Stimulated activated CD8-positive, alpha-beta memory T cell treated with anti-CD3 and anti-CD28 coated beads, Interleukin-15, amount 100 ng/mL, for 1 hour (primary cell): Measurements from ENCODE around the gene NR1H4.
"Not testable (repeated sequence)": the region's sequence is repeated elsewhere in the genome, so short reads cannot be mapped to it uniquely, and the experiment has no call there.

Source experiments
- DNase-seq: peaks from one replicate; pipeline ENCODE4 v3.0.0-alpha.2; 2020; ENCODE audit warnings: low read depth

The NR1H4 gene

GRCh38 chr12:100473716-100474150 is at the start of gene NR1H4:
NR1H4 (plus strand) TSS chr12:100473866; CDS start chr12:100493324, 19,458 bp downstream.
- DNase-seq = no peak

DNA sequence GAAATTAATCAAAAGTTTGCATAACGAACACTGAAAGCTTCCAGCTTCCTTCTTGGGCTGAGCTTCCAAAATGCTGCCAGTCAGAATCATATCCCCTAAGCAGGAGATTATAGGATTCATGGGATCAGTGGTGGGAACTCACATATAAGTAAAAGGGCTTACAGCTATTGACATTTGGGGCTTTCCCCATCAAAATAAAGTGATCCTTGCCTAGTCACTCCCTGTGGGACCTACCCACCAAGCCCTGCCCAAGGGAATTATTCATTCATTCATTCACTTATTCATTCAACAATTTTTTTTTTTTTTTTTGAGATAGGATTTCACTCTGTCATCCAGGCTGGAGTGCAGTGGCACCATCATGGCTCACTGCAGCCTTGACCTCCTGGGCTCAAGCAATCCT is 47.5 kb upstream of the NR1H4 start:
- DNase-seq = no peak

GRCh38 chr12:100427078-100427477 is 46.6 kb upstream of the NR1H4 start:
- no peak for DNase-seq

DNA sequence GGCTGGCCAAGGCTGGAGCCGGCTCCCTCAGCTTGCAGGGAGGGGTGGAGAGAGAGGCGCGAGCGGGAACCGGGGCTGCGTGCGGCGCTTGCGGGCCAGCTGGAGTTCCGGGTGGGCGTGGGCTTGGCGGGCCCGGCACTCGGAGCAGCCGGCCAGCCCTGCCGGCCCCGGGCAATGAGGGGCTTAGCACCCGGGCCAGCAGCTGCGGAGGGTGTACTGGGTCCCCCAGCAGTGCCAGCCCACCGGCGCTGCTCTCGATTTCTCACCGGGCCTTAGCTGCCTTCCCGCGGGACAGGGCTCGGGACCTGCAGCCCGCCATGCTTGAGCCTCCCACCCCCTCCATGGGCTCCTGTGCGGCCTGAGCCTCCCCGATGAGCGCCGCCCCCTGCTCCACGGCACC is 43.4 kb upstream of the NR1H4 start:
- DNase-seq = not testable (repeated sequence)

DNA sequence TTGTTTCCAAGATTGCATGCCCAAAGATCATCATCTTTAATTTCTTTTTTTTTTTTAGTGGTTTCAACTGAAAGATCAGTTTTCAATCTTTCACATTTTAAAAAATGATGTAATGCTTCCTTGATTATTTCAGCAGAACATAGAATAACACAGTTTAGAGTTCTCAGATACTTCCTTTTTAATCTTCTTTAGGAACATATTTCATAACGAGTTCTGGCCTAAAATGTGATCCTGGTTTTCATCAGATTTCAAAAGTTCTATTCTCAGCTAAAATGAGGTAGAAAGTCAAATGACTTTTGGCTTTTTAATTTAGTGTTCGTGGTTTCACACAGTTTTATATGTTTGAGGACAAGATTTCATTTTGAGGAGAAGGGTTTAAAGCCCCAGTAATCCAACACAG is 40.0 kb upstream of the NR1H4 start:
- DNase-seq = no peak

- no peak for DNase-seq
Observed at GRCh38 chr12:100434177-100434576, 39.5 kb upstream of the NR1H4 start.

- no peak for DNase-seq
Observed at GRCh38 chr12:100435957-100436356, 37.7 kb upstream of the NR1H4 start.

DNA sequence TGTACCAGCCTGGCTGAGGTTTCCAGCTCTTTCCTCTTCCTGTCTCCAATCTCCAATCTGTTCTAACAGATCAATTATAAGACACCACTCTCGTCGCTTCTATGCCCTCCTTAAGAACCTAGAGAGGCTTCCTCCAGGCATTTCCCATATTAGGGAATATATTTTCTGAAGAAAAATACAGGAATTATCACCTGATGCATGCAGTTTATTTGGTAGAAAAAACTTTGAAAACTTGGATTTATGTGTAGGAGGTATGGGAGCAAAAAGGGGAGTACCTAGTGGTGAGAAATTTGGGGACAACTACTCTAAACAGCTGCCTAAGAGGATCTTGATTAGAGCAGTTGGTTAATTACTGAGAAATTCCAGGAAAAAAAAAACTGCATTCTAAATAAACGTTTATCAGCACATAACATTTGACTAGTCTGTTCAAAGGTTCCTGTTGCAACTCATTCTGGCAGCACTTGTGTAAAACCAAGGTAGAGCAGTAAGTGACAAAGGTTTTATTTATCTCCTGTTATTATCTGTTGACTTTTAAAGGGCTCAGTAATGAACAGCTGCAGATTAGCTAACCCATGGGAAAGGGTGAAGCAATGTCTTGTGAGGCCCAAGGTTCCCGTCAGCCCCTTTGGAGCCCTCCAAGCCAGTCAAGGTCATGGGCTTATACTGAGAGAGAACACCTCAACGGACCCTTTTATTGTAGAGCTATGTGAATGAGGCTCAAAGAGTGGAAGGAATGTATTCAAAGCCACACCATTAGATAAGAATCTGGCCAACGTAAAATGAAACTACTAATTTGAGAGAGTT is 36.4 kb upstream of the NR1H4 start:
- DNase-seq = no peak

DNA sequence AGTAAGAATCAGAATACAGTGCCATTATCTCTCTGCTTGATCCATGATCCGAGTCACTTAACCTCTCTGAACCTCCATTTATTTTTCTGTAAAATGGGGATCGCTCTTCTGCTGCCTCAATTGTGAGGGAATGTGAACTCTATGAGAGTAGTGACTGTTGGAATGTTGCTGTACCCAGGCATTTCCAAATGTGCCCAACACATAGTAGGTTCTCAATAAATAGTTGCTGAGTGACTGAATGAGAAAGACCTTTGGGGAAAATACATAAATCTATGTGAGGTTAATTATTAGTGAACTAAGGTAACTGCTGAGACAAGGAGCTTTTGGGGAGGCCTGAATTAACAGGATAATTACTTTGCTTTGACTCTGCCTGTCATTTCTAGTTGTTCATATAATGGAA is 33.9 kb upstream of the NR1H4 start:
- no peak for DNase-seq

GRCh38 chr12:100442403-100442802 is 31.3 kb upstream of the NR1H4 start:
- DNase-seq = no peak

GRCh38 chr12:100443434-100443833 is 30.2 kb upstream of the NR1H4 start:
- DNase-seq = no peak

GRCh38 chr12:100445081-100445481 is 28.6 kb upstream of the NR1H4 start:
- no peak for DNase-seq

- no peak for DNase-seq
Observed at GRCh38 chr12:100447381-100447780, 26.3 kb upstream of the NR1H4 start.

DNA sequence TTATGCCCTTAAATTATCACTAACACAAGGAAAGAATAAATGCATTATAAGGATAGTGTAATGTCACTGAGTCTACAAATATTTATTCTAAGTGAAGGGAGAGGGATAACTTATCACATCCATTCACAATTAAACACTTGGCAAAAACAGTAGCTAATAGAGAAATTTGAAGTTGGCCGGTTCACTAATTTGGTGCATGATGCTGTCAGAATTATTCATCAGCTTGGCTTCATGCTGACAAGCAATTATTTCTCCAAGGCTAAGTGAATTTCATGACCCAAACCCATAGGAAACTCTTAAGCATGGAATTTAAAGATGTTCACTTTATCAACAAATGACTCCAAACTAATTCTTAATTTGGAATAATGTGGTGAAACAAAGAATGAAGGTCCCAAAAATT is 25.0 kb upstream of the NR1H4 start:
- DNase-seq = no peak

GRCh38 chr12:100450735-100451134 is 22.9 kb upstream of the NR1H4 start:
- DNase-seq = no peak

DNA sequence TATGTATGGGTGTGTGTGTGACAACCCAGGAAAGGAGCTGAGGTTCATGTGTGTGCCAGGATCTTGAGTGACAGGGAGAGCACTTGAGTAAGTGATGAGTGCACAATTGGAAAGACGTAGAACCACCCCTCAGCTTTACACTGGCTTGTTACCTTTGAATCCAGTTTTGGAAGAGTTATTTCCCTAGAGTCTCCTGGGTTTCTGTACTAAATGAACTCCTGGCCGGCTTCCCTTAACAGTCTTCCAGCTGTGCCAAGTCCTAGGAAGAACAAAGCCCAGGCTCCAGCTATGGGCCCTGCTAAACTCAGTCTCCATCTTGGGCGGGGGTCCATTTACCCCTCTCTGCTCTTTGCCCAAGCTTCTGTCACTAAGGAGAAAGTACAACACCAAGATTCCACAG is 19.7 kb upstream of the NR1H4 start:
- no peak for DNase-seq

- no peak for DNase-seq
Observed at GRCh38 chr12:100455896-100456295, 17.8 kb upstream of the NR1H4 start.

DNA sequence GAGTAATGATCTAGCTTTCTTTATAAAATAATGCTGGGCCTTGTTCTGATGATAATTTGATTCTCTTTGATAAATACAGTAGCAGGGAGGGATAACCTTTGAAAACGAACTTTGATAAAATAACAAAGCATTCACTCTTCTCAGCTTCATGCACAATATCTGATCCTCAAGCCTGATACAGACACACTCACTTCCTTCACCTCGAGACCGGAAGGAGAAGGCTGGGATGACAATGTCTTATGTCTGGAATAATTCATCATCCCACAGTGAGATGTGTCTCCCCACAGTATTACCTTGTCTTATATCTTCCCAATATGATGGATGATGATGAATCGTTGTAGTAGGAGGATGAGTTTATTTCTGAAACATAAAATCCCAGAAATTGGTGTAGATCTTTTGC is 15.5 kb upstream of the NR1H4 start:
- no peak for DNase-seq

GRCh38 chr12:100460702-100461101 is 13.0 kb upstream of the NR1H4 start:
- no peak for DNase-seq

GRCh38 chr12:100461330-100461973 is 12.2 kb upstream of the NR1H4 start:
- DNase-seq = no peak

DNA sequence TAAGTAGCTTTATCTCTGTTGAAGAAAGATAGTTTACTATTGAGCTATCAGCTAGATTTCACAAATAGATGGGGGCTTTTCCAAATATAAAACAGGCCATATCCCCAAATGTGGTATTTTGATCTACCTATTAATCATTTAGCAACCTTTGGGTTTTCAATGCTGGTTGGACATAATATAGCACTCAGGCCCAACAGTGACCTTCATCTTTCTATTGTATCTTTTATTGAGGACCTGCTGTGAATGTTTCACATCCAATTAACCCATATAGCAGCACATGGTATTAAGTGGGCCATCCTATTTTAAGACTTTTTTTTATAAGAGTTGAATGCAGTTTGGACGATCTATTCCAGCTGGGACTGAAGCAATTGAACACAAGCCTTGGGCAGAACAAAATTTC is 10.0 kb upstream of the NR1H4 start:
- no peak for DNase-seq

DNA sequence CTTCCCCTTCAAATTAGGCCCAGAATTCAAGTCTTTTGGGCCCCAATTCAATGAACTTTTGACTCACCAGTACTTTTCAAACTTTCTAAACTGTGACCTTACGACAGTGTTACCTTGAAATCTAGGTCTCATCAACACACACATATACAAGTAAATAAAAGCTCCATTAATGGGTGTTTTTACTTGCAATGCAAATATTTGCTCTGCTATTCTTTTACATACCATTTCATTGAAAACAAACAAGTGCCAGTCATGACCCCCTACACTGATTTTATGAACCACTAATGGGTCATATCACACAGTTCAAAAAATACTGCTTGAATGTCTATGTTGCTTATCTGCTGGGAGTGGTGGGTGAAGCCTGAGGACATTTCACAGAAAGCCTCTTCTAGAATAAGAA is 9.1 kb upstream of the NR1H4 start:
- DNase-seq = no peak

- DNase-seq = no peak
Observed at GRCh38 chr12:100468126-100468525, 5.5 kb upstream of the NR1H4 start.

DNA sequence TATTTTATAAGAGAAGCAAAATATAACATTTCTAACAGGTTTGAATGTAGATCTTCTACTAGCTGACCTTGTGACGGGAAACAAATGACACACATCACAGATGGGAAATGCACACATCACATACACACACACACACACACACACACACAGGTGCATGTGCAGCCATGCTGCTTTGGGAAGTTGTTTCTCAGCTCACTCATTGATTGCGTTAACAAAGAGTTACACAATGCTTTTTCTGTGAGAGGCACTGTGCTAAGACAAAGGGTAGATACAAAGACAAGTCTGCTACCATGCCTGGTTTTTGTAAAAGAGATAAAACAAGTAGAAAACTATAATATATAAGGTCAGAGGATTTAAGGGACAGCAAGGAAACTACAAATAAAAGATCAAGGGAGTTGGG is 1.3 kb upstream of the NR1H4 start:
- no peak for DNase-seq
